ENCODE data around the gene CALY. TPM values are rescaled to one million over a fixed set of nuclear protein-coding genes. Genes with fewer than 3 reads are reported as not detected.
A peak's percentile ranks its signal among the peaks of the same experiment; 100 is the strongest.

Gene CALY
- total RNA-seq, 1 donor, result 0.73 TPM

- H3K27me3 ChIP-seq (ENCODE audit: insufficient read depth, low read length), result no peaks in the 10 kb centered on the region
- H3K4me3 ChIP-seq (ENCODE audit: low read length), result no peak overlapping the region
- H3K4me1 ChIP-seq (ENCODE audit: insufficient read depth, low read length), result peaks cover 7% of the 10 kb centered on the region
- H3K9me3 ChIP-seq (ENCODE audit: low read depth, low read length), result no peaks in the 10 kb centered on the region
These were observed 51.5 kb downstream of the CALY start for GRCh38 chr10:133285217-133285616.

- no peaks in the 10 kb centered on the region for H3K27me3 ChIP-seq (ENCODE audit: insufficient read depth, low read length)
- peaks cover 20% of the 10 kb centered on the region for H3K4me1 ChIP-seq (ENCODE audit: insufficient read depth, low read length)
These were observed 52.8 kb downstream of the CALY start for GRCh38 chr10:133283931-133284330.

GRCh38 chr10:133282846-133283390 lies 53.8 kb downstream of the CALY start:
- H3K4me3 ChIP-seq (ENCODE audit: low read length), result no peak overlapping the region
- no peaks in the 10 kb centered on the region for H3K9me3 ChIP-seq (ENCODE audit: low read depth, low read length)
- no peaks in the 10 kb centered on the region for H3K27me3 ChIP-seq (ENCODE audit: insufficient read depth, low read length)
- H3K4me1 ChIP-seq (ENCODE audit: insufficient read depth, low read length), result peaks cover 30% of the 10 kb centered on the region

More at GRCh38 chr10:133283931-133284330, 52.8 kb downstream of the CALY start:
- no peaks in the 10 kb centered on the region for H3K9me3 ChIP-seq (ENCODE audit: low read depth, low read length)
- no peak overlapping the region for H3K4me3 ChIP-seq (ENCODE audit: low read length)

- no peak overlapping the region for H3K4me3 ChIP-seq (ENCODE audit: low read length)
- no peaks in the 10 kb centered on the region for H3K9me3 ChIP-seq (ENCODE audit: low read depth, low read length)
- H3K4me1 ChIP-seq (ENCODE audit: insufficient read depth, low read length), result peaks cover 42% of the 10 kb centered on the region
- no peaks in the 10 kb centered on the region for H3K27me3 ChIP-seq (ENCODE audit: insufficient read depth, low read length)
These were observed 54.9 kb downstream of the CALY start for GRCh38 chr10:133281628-133282372.

- Histone ChIP-seq H3K27me3 (ENCODE audit: insufficient read depth, low read length) (no peaks in the 10 kb centered on the region), H3K4me1 (ENCODE audit: insufficient read depth, low read length) (peaks cover 49% of the 10 kb centered on the region), H3K4me3 (ENCODE audit: low read length) (no peak overlapping the region), H3K9me3 (ENCODE audit: low read depth, low read length) (no peaks in the 10 kb centered on the region)
These were observed 55.6 kb downstream of the CALY start for GRCh38 chr10:133281084-133281483.

GRCh38 chr10:133280391-133281059 lies 56.2 kb downstream of the CALY start:
- H3K4me3 ChIP-seq (ENCODE audit: low read length), result no peak overlapping the region
- peaks cover 54% of the 10 kb centered on the region for H3K4me1 ChIP-seq (ENCODE audit: insufficient read depth, low read length)
- H3K27me3 ChIP-seq (ENCODE audit: insufficient read depth, low read length), result no peaks in the 10 kb centered on the region

GRCh38 chr10:133279326-133280226 lies 57.1 kb downstream of the CALY start:
- H3K4me1 ChIP-seq (ENCODE audit: insufficient read depth, low read length), result peaks cover 64% of the 10 kb centered on the region
- peak overlapping the region; percentile 22 for H3K4me3 ChIP-seq (ENCODE audit: low read length)
- no peaks in the 10 kb centered on the region for H3K27me3 ChIP-seq (ENCODE audit: insufficient read depth, low read length)
- no peaks in the 10 kb centered on the region for H3K9me3 ChIP-seq (ENCODE audit: low read depth, low read length)

More at GRCh38 chr10:133280391-133281059, 56.2 kb downstream of the CALY start:
- no peaks in the 10 kb centered on the region for H3K9me3 ChIP-seq (ENCODE audit: low read depth, low read length)

- H3K4me1 ChIP-seq (ENCODE audit: insufficient read depth, low read length), result peaks cover 70% of the 10 kb centered on the region
These were observed 58.0 kb downstream of the CALY start for GRCh38 chr10:133278577-133279265.

GRCh38 chr10:133277993-133278576 lies 58.6 kb downstream of the CALY start:
- Histone ChIP-seq H3K4me3 (ENCODE audit: low read length) (peak overlapping the region; percentile 10), H3K9me3 (ENCODE audit: low read depth, low read length) (no peaks in the 10 kb centered on the region), H3K4me1 (ENCODE audit: insufficient read depth, low read length) (peaks cover 72% of the 10 kb centered on the region)

More at GRCh38 chr10:133278577-133279265, 58.0 kb downstream of the CALY start:
- no peaks in the 10 kb centered on the region for H3K27me3 ChIP-seq (ENCODE audit: insufficient read depth, low read length)
- peak overlapping the region; percentile 22 for H3K4me3 ChIP-seq (ENCODE audit: low read length)
- H3K9me3 ChIP-seq (ENCODE audit: low read depth, low read length), result no peaks in the 10 kb centered on the region

GRCh38 chr10:133277277-133277992 lies 59.3 kb downstream of the CALY start:
- Histone ChIP-seq H3K4me1 (ENCODE audit: insufficient read depth, low read length) (peaks cover 72% of the 10 kb centered on the region), H3K27me3 (ENCODE audit: insufficient read depth, low read length) (no peaks in the 10 kb centered on the region), H3K9me3 (ENCODE audit: low read depth, low read length) (no peaks in the 10 kb centered on the region), H3K4me3 (ENCODE audit: low read length) (no peak overlapping the region)

More at GRCh38 chr10:133277993-133278576, 58.6 kb downstream of the CALY start:
- H3K27me3 ChIP-seq (ENCODE audit: insufficient read depth, low read length), result no peaks in the 10 kb centered on the region

GRCh38 chr10:133276435-133277201 lies 60.1 kb downstream of the CALY start, which contains the start of gene ADAM8:
ADAM8 (minus strand) TSS chr10:133276868; CDS start chr10:133276817, 51 bp downstream.
- Histone ChIP-seq H3K4me1 (ENCODE audit: insufficient read depth, low read length) (peaks cover 72% of the 10 kb centered on the region), H3K27me3 (ENCODE audit: insufficient read depth, low read length) (no peaks in the 10 kb centered on the region), H3K4me3 (ENCODE audit: low read length) (peak within 1 kb of the TSS; percentile 72), H3K9me3 (ENCODE audit: low read depth, low read length) (no peaks in the 10 kb centered on the region)

GRCh38 chr10:133276100-133276434 lies 60.6 kb downstream of the CALY start:
- peaks cover 72% of the 10 kb centered on the region for H3K4me1 ChIP-seq (ENCODE audit: insufficient read depth, low read length)

GRCh38 chr10:133275684-133276092 lies 61.0 kb downstream of the CALY start:
- no peaks in the 10 kb centered on the region for H3K9me3 ChIP-seq (ENCODE audit: low read depth, low read length)
- H3K4me1 ChIP-seq (ENCODE audit: insufficient read depth, low read length), result peaks cover 70% of the 10 kb centered on the region
- H3K27me3 ChIP-seq (ENCODE audit: insufficient read depth, low read length), result no peaks in the 10 kb centered on the region
- H3K4me3 ChIP-seq (ENCODE audit: low read length), result peak overlapping the region; percentile 72

More at GRCh38 chr10:133276100-133276434, 60.6 kb downstream of the CALY start:
- Histone ChIP-seq H3K27me3 (ENCODE audit: insufficient read depth, low read length) (no peaks in the 10 kb centered on the region), H3K4me3 (ENCODE audit: low read length) (peak overlapping the region; percentile 72), H3K9me3 (ENCODE audit: low read depth, low read length) (no peaks in the 10 kb centered on the region)
